ENCODE data around the gene NGLY1. TPM values are rescaled to one million over a fixed set of nuclear protein-coding genes. Genes with fewer than 3 reads are reported as not detected.

Gene NGLY1
- total RNA-seq, 1 experiment from 2014 or later: 47.7 TPM

- DNase-seq (no peak), ATAC-seq (no peak; the same call in 1 of the 2 replicates)
- BruUV-seq (replicated peaks): no TSS peak
- Histone ChIP-seq H3K9ac (ENCODE audit: low read length) (no peak overlapping the region), H3K79me2 (ENCODE audit: low read length) (no peaks in the 10 kb centered on the region), H2AFZ (ENCODE audit: low read length) (no peak overlapping the region), H3K4me1 (ENCODE audit: insufficient read depth, low read length) (peaks cover 15% of the 10 kb centered on the region), H3K27ac (ENCODE audit: low read length) (no peak overlapping the region), H3K4me3 (ENCODE audit: low read length) (no peak overlapping the region), H3K4me2 (ENCODE audit: low read length) (no peak overlapping the region), H4K20me1 (ENCODE audit: low read length) (no peaks in the 10 kb centered on the region), H3K27me3 (ENCODE audit: low read length) (no peaks in the 10 kb centered on the region), H3K9me3 (ENCODE audit: low read length) (no peaks in the 10 kb centered on the region), H3F3A (ENCODE audit: low read length, unreplicated experiment) (no peaks in the 10 kb centered on the region), H3K9me2 (replicated peaks; ENCODE audit: low read length) (no peaks in the 10 kb centered on the region), H3K36me3 (ENCODE audit: low read depth, low read length) (no peaks in the 10 kb centered on the region)
- ChIA-PET CTCF (no interaction called here), POLR2A (ENCODE audit: unreplicated experiment) (no interaction called here)
- TF ChIP-seq CTCF (conservative IDR thresholded peaks at IDR 0.05; ENCODE audit: low read depth, low read length): no peak
- TF ChIP-seq EZH2 (IDR thresholded peaks at IDR 0.05; ENCODE audit: low read length, unreplicated experiment): no peak
- TF ChIP-seq EZH2phosphoT487 (IDR thresholded peaks at IDR 0.05; ENCODE audit: borderline replicate concordance, low read length): no peak
- intact Hi-C loops (cut with micrococcal nuclease): loop anchor here (2.0 kb wide), 2 partner anchors 29 to 39 kb away; partner anchors contain the start of gene NGLY1
Observed at GRCh38 chr3:25821746-25822573, 38.7 kb upstream of the NGLY1 start.

- CTCF ChIA-PET: no interaction called here
- POLR2A ChIA-PET (ENCODE audit: unreplicated experiment): no interaction called here
- H3K9me3 ChIP-seq (ENCODE audit: low read length): no peaks in the 10 kb centered on the region
- intact Hi-C loops (cut with micrococcal nuclease): loop anchor here (2.0 kb wide), 2 partner anchors 28 to 38 kb away; partner anchors contain the start of gene NGLY1
- TF ChIP-seq EZH2 (IDR thresholded peaks at IDR 0.05; ENCODE audit: low read length, unreplicated experiment): no peak
- no peak for TF ChIP-seq CTCF (conservative IDR thresholded peaks at IDR 0.05; ENCODE audit: low read depth, low read length)
- no peak for TF ChIP-seq EZH2phosphoT487 (IDR thresholded peaks at IDR 0.05; ENCODE audit: borderline replicate concordance, low read length)
- ATAC-seq (peak; percentile 35), DNase-seq (no peak)
- no TSS peak for BruUV-seq (replicated peaks)
- no peak overlapping the region for H3K9ac ChIP-seq (ENCODE audit: low read length)
- H3K4me3 ChIP-seq (ENCODE audit: low read length): no peak overlapping the region
- H3K4me1 ChIP-seq (ENCODE audit: insufficient read depth, low read length): peaks cover 15% of the 10 kb centered on the region
- H3F3A ChIP-seq (ENCODE audit: low read length, unreplicated experiment): no peaks in the 10 kb centered on the region
- peak overlapping the region; percentile 43 for H3K27ac ChIP-seq (ENCODE audit: low read length)
- H3K9me2 ChIP-seq (replicated peaks; ENCODE audit: low read length): no peaks in the 10 kb centered on the region
- peak overlapping the region; percentile 32 for H3K4me2 ChIP-seq (ENCODE audit: low read length)
- no peaks in the 10 kb centered on the region for H3K27me3 ChIP-seq (ENCODE audit: low read length)
- H3K79me2 ChIP-seq (ENCODE audit: low read length): no peaks in the 10 kb centered on the region
- H2AFZ ChIP-seq (ENCODE audit: low read length): no peak overlapping the region
- no peaks in the 10 kb centered on the region for H3K36me3 ChIP-seq (ENCODE audit: low read depth, low read length)
- no peaks in the 10 kb centered on the region for H4K20me1 ChIP-seq (ENCODE audit: low read length)
Observed at GRCh38 chr3:25820816-25821486, 37.7 kb upstream of the NGLY1 start.

Measured in PC-3 (cell line).